DMS 273 treated with DMSO at 0.1 percent for 48 hours (cell line): ENCODE results near the gene ATG9B.

Source experiments
- DNase-seq: peaks from one replicate; lab custom pipeline; 2025; lab: John Stamatoyannopoulos, UW

Gene ATG9B

GRCh38 chr7:151000897-151001495 is 23.3 kb downstream of the ATG9B start:
- DNase-seq: no peak

GRCh38 chr7:150999497-151000230 is 24.6 kb downstream of the ATG9B start:
- no peak for DNase-seq

- DNase-seq: no peak
These were observed 25.3 kb downstream of the ATG9B start for GRCh38 chr7:150999001-150999400.

GRCh38 chr7:150998341-150998740 is 26.0 kb downstream of the ATG9B start:
- no peak for DNase-seq

- no peak for DNase-seq
These were observed 26.5 kb downstream of the ATG9B start for GRCh38 chr7:150997817-150998216.

- no peak for DNase-seq
These were observed 27.2 kb downstream of the ATG9B start for GRCh38 chr7:150997075-150997511.

- no peak for DNase-seq
These were observed 27.8 kb downstream of the ATG9B start for GRCh38 chr7:150996376-150997074.

- DNase-seq: no peak
These were observed 29.3 kb downstream of the ATG9B start for GRCh38 chr7:150994838-150995510.

- DNase-seq: no peak
These were observed 30.0 kb downstream of the ATG9B start for GRCh38 chr7:150994141-150994837.

GRCh38 chr7:150993511-150993910 is 30.8 kb downstream of the ATG9B start:
- DNase-seq: no peak

- DNase-seq: peak; percentile 48
These were observed 31.4 kb downstream of the ATG9B start for GRCh38 chr7:150992833-150993302.

- no peak for DNase-seq
These were observed 32.1 kb downstream of the ATG9B start for GRCh38 chr7:150992051-150992640.

- DNase-seq: no peak
These were observed 33.7 kb downstream of the ATG9B start, which contains the start of gene NOS3 for GRCh38 chr7:150990416-150991186. Gene NOS3, plus strand, starts transcription at chr7:150991017. Its CDS starts 2,787 bp downstream, at chr7:150993804.

- DNase-seq: no peak
These were observed 34.8 kb downstream of the ATG9B start for GRCh38 chr7:150989456-150989855.

GRCh38 chr7:150988230-150989226 is 35.8 kb downstream of the ATG9B start:
- peak; percentile 62 for DNase-seq

GRCh38 chr7:150986556-150986955 is 37.7 kb downstream of the ATG9B start:
- no peak for DNase-seq

- DNase-seq: peak; percentile 33
These were observed 38.2 kb downstream of the ATG9B start for GRCh38 chr7:150986099-150986512.

GRCh38 chr7:150983893-150984368 is 40.4 kb downstream of the ATG9B start:
- DNase-seq: no peak

GRCh38 chr7:150982351-150982750 is 41.9 kb downstream of the ATG9B start:
- no peak for DNase-seq
